ENCODE results near the gene OLFML3.
A peak's percentile ranks its signal among the peaks of the same experiment; 100 is the strongest.

The OLFML3 gene

GRCh38 chr1:113978863-113979702 is at the start of gene OLFML3:
Gene OLFML3, plus strand, starts transcription at chr1:113979474. Its CDS starts 43 bp downstream, at chr1:113979517.
- Histone ChIP-seq H3K4me1 (ENCODE audit: control insufficient read depth, insufficient read depth, low read length) (peaks cover 40% of the 10 kb centered on the region), H3K27me3 (ENCODE audit: control insufficient read depth, insufficient read depth, low read length) (no peaks in the 10 kb centered on the region), H3K9ac (ENCODE audit: low read length) (peak within 1 kb of the TSS; percentile 8), H3K4me3 (ENCODE audit: low read length) (peak within 1 kb of the TSS; percentile 53), H3K27ac (ENCODE audit: low read depth, low read length) (peak within 1 kb of the TSS; percentile 81), H3K36me3 (ENCODE audit: control insufficient read depth, insufficient read depth, low read length) (no peaks in the 10 kb centered on the region)

- Histone ChIP-seq H3K36me3 (ENCODE audit: control insufficient read depth, insufficient read depth, low read length) (no peaks in the 10 kb centered on the region), H3K4me3 (ENCODE audit: low read length) (peak overlapping the region; percentile 96), H3K4me1 (ENCODE audit: control insufficient read depth, insufficient read depth, low read length) (peaks cover 25% of the 10 kb centered on the region), H3K27ac (ENCODE audit: low read depth, low read length) (peak overlapping the region; percentile 99), H3K9ac (ENCODE audit: low read length) (peak overlapping the region; percentile 93), H3K27me3 (ENCODE audit: control insufficient read depth, insufficient read depth, low read length) (no peaks in the 10 kb centered on the region)
Measured at GRCh38 chr1:113929750-113930498, 49.4 kb upstream of the OLFML3 start.

DNA sequence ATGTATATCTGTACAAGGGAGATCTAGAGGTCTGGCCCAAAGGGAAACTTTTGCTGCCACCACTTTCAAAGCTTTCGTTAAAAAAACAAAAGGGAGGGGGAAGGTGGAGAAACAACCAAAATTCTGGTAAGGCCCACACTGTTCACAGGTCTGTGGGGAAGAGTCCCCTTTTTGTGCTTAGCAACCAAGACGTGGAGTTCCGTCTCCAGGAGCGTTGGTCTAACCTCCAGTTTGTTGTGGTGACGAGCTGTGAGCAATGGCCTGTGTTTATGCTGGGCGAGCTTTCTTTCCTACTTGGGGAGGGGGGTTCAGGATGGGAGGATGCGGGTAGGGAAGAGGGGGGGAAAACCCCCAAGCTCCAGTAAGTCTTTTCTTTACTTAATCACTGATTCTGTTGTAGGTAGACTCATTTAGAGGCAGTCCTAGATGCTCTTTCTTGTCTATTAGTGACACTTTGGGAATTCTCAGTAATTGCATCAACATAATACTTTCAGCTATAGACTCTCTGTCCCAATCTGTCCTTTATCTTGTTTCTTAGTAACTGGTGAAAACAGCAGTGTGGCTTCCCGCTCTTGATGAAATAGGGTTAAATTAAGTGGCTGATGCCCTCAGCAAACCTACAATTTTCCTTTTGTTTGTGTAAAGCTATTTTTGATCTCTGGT is 48.6 kb upstream of the OLFML3 start:
- Histone ChIP-seq H3K36me3 (ENCODE audit: control insufficient read depth, insufficient read depth, low read length) (no peaks in the 10 kb centered on the region), H3K4me3 (ENCODE audit: low read length) (peak overlapping the region; percentile 96), H3K9ac (ENCODE audit: low read length) (peak overlapping the region; percentile 93), H3K27ac (ENCODE audit: low read depth, low read length) (peak overlapping the region; percentile 99), H3K4me1 (ENCODE audit: control insufficient read depth, insufficient read depth, low read length) (peaks cover 25% of the 10 kb centered on the region), H3K27me3 (ENCODE audit: control insufficient read depth, insufficient read depth, low read length) (no peaks in the 10 kb centered on the region)

- peak overlapping the region; percentile 99 for H3K27ac ChIP-seq (ENCODE audit: low read depth, low read length)
- no peak overlapping the region for H3K9ac ChIP-seq (ENCODE audit: low read length)
- peaks cover 25% of the 10 kb centered on the region for H3K4me1 ChIP-seq (ENCODE audit: control insufficient read depth, insufficient read depth, low read length)
- no peaks in the 10 kb centered on the region for H3K36me3 ChIP-seq (ENCODE audit: control insufficient read depth, insufficient read depth, low read length)
- peak overlapping the region; percentile 28 for H3K4me3 ChIP-seq (ENCODE audit: low read length)
- H3K27me3 ChIP-seq (ENCODE audit: control insufficient read depth, insufficient read depth, low read length): no peaks in the 10 kb centered on the region
Measured at GRCh38 chr1:113931451-113931851, 47.8 kb upstream of the OLFML3 start.

- Histone ChIP-seq H3K4me3 (ENCODE audit: low read length) (no peak overlapping the region), H3K4me1 (ENCODE audit: control insufficient read depth, insufficient read depth, low read length) (peaks cover 19% of the 10 kb centered on the region), H3K9ac (ENCODE audit: low read length) (no peak overlapping the region), H3K36me3 (ENCODE audit: control insufficient read depth, insufficient read depth, low read length) (no peaks in the 10 kb centered on the region), H3K27ac (ENCODE audit: low read depth, low read length) (no peak overlapping the region), H3K27me3 (ENCODE audit: control insufficient read depth, insufficient read depth, low read length) (no peaks in the 10 kb centered on the region)
Measured at GRCh38 chr1:113934006-113934405, 45.3 kb upstream of the OLFML3 start.

DNA sequence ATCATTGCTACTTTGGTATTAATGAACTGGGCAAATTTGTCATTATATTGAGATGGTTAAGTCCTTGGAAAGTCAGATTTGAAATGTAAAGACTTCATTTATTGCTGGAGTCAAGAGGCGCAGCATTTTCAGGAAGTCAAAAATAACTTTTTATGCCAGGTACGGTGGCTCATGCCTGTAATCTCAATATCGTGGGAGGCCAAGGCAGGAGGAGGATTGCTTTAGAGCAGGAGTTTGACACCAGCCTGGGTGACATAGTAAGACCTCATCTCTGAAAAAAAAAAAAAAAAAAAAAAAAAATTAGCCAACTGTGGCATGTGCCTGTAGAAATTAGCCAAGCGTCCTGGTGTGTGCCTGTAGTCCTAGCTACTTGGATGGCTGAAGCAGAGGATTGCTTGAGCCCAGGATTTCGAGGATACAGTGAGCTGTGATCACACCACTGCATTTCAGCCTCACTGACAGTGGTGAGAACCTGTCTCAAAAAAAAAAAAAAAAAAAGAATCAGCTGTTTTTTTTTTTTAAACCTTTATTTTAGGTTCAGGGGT is 44.7 kb upstream of the OLFML3 start:
- no peak overlapping the region for H3K9ac ChIP-seq (ENCODE audit: low read length)
- no peaks in the 10 kb centered on the region for H3K36me3 ChIP-seq (ENCODE audit: control insufficient read depth, insufficient read depth, low read length)
- H3K27me3 ChIP-seq (ENCODE audit: control insufficient read depth, insufficient read depth, low read length): no peaks in the 10 kb centered on the region
- H3K4me1 ChIP-seq (ENCODE audit: control insufficient read depth, insufficient read depth, low read length): peaks cover 19% of the 10 kb centered on the region
- no peak overlapping the region for H3K4me3 ChIP-seq (ENCODE audit: low read length)
- H3K27ac ChIP-seq (ENCODE audit: low read depth, low read length): no peak overlapping the region

DNA sequence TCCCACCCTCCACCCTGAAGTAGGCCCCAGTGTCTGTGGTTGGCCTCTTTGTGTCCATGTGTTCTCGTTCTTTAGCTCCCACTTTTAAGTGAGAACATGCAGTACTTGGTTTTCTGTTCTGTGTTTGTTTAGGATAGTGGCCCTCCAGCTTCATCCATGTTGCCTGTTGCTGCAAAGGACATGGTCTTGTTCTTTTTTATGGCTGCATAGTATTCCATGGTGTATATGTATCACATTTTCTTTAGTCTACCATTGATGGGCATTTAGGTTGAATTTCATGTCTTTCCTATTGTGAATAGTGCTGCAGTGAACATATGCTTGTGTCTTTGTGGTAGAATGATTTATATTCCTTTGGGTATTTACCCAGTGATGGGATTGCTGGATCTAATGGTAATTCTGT is 44.1 kb upstream of the OLFML3 start:
- no peak overlapping the region for H3K9ac ChIP-seq (ENCODE audit: low read length)
- H3K27ac ChIP-seq (ENCODE audit: low read depth, low read length): no peak overlapping the region
- no peaks in the 10 kb centered on the region for H3K27me3 ChIP-seq (ENCODE audit: control insufficient read depth, insufficient read depth, low read length)
- no peak overlapping the region for H3K4me3 ChIP-seq (ENCODE audit: low read length)
- H3K36me3 ChIP-seq (ENCODE audit: control insufficient read depth, insufficient read depth, low read length): peaks cover under 1% of the 10 kb centered on the region
- peaks cover 19% of the 10 kb centered on the region for H3K4me1 ChIP-seq (ENCODE audit: control insufficient read depth, insufficient read depth, low read length)

GRCh38 chr1:113935970-113936369 is 43.3 kb upstream of the OLFML3 start:
- peaks cover 8% of the 10 kb centered on the region for H3K36me3 ChIP-seq (ENCODE audit: control insufficient read depth, insufficient read depth, low read length)
- H3K27me3 ChIP-seq (ENCODE audit: control insufficient read depth, insufficient read depth, low read length): no peaks in the 10 kb centered on the region
- no peak overlapping the region for H3K9ac ChIP-seq (ENCODE audit: low read length)
- H3K4me3 ChIP-seq (ENCODE audit: low read length): no peak overlapping the region
- H3K4me1 ChIP-seq (ENCODE audit: control insufficient read depth, insufficient read depth, low read length): peaks cover 15% of the 10 kb centered on the region
- H3K27ac ChIP-seq (ENCODE audit: low read depth, low read length): no peak overlapping the region

DNA sequence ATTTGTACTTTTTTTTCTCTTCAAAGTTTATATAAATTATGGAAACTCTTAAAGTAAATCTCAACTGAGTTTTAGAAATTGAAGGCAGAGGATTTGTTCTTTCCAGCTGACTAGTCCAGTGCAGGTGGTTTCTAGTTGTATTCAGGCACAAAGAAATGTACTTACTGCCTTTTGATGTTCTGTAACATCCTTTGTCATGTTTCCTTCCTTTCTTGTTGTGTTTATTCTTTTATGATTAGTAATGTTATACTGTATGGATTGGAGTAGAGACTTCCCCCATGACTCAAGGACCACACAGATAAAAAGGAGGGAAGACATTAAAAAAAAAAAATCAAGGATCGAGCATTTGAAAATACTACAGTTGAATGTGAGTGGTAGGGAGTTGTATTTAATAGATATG is 42.1 kb upstream of the OLFML3 start:
- Histone ChIP-seq H3K27ac (ENCODE audit: low read depth, low read length) (no peak overlapping the region), H3K9ac (ENCODE audit: low read length) (no peak overlapping the region), H3K27me3 (ENCODE audit: control insufficient read depth, insufficient read depth, low read length) (no peaks in the 10 kb centered on the region), H3K4me3 (ENCODE audit: low read length) (no peak overlapping the region), H3K4me1 (ENCODE audit: control insufficient read depth, insufficient read depth, low read length) (peaks cover 6% of the 10 kb centered on the region), H3K36me3 (ENCODE audit: control insufficient read depth, insufficient read depth, low read length) (peaks cover 11% of the 10 kb centered on the region)

DNA sequence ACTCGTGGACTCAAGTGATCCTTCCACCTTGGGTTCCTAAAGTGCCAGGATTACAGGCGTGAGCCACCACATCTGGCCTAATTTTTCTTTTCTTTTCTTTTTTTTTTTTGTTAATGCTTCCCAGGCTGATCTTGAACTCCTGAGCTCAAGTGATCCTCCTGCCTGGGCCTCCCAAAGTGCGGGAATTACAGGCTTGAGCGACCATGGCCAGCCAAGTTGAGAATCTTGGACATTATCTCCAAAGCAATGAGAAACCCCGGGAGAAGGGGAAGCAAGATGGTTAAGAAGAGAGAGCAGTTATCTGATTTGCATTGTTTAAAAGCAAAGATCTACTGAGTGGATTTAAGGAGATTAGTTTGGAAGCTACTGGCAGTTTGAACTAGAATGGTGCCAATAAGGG is 41.1 kb upstream of the OLFML3 start:
- H3K27ac ChIP-seq (ENCODE audit: low read depth, low read length): no peak overlapping the region
- peaks cover 11% of the 10 kb centered on the region for H3K36me3 ChIP-seq (ENCODE audit: control insufficient read depth, insufficient read depth, low read length)
- H3K9ac ChIP-seq (ENCODE audit: low read length): no peak overlapping the region
- peaks cover 6% of the 10 kb centered on the region for H3K4me1 ChIP-seq (ENCODE audit: control insufficient read depth, insufficient read depth, low read length)
- no peak overlapping the region for H3K4me3 ChIP-seq (ENCODE audit: low read length)
- H3K27me3 ChIP-seq (ENCODE audit: control insufficient read depth, insufficient read depth, low read length): no peaks in the 10 kb centered on the region

DNA sequence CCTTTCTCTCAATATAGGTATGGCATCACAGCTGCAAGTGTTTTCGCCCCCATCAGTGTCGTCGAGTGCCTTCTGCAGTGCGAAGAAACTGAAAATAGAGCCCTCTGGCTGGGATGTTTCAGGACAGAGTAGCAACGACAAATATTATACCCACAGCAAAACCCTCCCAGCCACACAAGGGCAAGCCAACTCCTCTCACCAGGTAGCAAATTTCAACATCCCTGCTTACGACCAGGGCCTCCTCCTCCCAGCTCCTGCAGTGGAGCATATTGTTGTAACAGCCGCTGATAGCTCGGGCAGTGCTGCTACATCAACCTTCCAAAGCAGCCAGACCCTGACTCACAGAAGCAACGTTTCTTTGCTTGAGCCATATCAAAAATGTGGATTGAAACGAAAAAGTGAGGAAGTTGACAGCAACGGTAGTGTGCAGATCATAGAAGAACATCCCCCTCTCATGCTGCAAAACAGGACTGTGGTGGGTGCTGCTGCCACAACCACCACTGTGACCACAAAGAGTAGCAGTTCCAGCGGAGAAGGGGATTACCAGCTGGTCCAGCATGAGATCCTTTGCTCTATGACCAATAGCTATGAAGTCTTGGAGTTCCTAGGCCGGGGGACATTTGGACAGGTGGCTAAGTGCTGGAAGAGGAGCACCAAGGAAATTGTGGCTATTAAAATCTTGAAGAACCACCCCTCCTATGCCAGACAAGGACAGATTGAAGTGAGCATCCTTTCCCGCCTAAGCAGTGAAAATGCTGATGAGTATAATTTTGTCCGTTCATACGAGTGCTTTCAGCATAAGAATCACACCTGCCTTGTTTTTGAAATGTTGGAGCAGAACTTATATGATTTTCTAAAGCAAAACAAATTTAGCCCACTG is 38.7 kb upstream of the OLFML3 start:
- no peaks in the 10 kb centered on the region for H3K27me3 ChIP-seq (ENCODE audit: control insufficient read depth, insufficient read depth, low read length)
- H3K9ac ChIP-seq (ENCODE audit: low read length): no peak overlapping the region
- H3K36me3 ChIP-seq (ENCODE audit: control insufficient read depth, insufficient read depth, low read length): peaks cover 11% of the 10 kb centered on the region
- H3K4me1 ChIP-seq (ENCODE audit: control insufficient read depth, insufficient read depth, low read length): no peaks in the 10 kb centered on the region
- no peak overlapping the region for H3K27ac ChIP-seq (ENCODE audit: low read depth, low read length)
- H3K4me3 ChIP-seq (ENCODE audit: low read length): peak overlapping the region; percentile 9

Data from rectal smooth muscle tissue (tissue), 1 donor.